K562 (cell line): Measurements from ENCODE around the gene MACROD2. TPM values are rescaled to one million over a fixed set of nuclear protein-coding genes. Genes with fewer than 3 reads are reported as not detected.

ENCODE experiments used
- MNT ChIP-seq, 2 experiments: fragments of 450-650 bp; conservative IDR thresholded peaks; 2 replicates each; pipeline ENCODE4 v1.6.1; 2017; ENCODE audit warnings: mild to moderate bottlenecking in 2 of 2, moderate library complexity in 2 of 2
- PRPF4 ChIP-seq: fragments of 200-400 bp; formaldehyde crosslinking; IDR thresholded peaks from one replicate; pipeline ENCODE4 v1.6.1; 2017; ENCODE audit warnings: low read length, low read depth, mild to moderate bottlenecking; ENCODE audit not compliant: insufficient read depth, poor library complexity, severe bottlenecking
- ZNF239 ChIP-seq: fragments of 250-450 bp; sonication (Bioruptor Pico); IDR thresholded peaks from 2 replicates; pipeline ENCODE4 v1.4.0; 2020; ENCODE audit warnings: mild to moderate bottlenecking
- polyA plus RNA-seq, 8 experiments: library from polyadenylated mRNA; depleted of rRNA in 4 of 8; stranded (reverse) in 5 of 8; unstranded in 3 of 8; fragments of >200 nt; fragmentation: Nextera tagmentation in 2 of 8; fragmentation: Illumina TruSeq in 1 of 8; extraction: Ambion mirVana in 2 of 8; extraction: Trizol in 1 of 8; gene quantifications; 2 replicates each; pipeline versions ENCODE4 v1.2.1 to v1.2.3, GENCODE V29; 2011 to 2014; ENCODE audit warnings: inconsistent platforms in 1 of 8, missing spikeins in 1 of 8
- total RNA-seq, 7 experiments: library from RNA; depleted of rRNA in 6 of 7; stranded (reverse); fragments of >200 nt in 6 of 7; fragmentation: Illumina TruSeq in 2 of 7; extraction: Trizol in 2 of 7; gene quantifications; 2 replicates each; pipeline versions ENCODE4 v1.2.1 to v1.2.3, GENCODE V29; 2011 to 2021; ENCODE audit warnings: low replicate concordance in 1 of 7
- TF ChIP-seq, protein P1 (sequence below): fragments of 250-450 bp; sonication (Bioruptor Pico); IDR thresholded peaks from 2 replicates; pipeline ENCODE4 v1.4.0; 2020

The MACROD2 gene
- total and polyA plus RNA-seq, 9 of the 15 experiments (the other 6 are each of a cell fraction or from before 2014, with no cell fraction given) = not detected

GRCh38 chr20:15627089-15627488 is 1631.8 kb downstream of the MACROD2 start (continued):
- TF ChIP-seq, protein P1, sequence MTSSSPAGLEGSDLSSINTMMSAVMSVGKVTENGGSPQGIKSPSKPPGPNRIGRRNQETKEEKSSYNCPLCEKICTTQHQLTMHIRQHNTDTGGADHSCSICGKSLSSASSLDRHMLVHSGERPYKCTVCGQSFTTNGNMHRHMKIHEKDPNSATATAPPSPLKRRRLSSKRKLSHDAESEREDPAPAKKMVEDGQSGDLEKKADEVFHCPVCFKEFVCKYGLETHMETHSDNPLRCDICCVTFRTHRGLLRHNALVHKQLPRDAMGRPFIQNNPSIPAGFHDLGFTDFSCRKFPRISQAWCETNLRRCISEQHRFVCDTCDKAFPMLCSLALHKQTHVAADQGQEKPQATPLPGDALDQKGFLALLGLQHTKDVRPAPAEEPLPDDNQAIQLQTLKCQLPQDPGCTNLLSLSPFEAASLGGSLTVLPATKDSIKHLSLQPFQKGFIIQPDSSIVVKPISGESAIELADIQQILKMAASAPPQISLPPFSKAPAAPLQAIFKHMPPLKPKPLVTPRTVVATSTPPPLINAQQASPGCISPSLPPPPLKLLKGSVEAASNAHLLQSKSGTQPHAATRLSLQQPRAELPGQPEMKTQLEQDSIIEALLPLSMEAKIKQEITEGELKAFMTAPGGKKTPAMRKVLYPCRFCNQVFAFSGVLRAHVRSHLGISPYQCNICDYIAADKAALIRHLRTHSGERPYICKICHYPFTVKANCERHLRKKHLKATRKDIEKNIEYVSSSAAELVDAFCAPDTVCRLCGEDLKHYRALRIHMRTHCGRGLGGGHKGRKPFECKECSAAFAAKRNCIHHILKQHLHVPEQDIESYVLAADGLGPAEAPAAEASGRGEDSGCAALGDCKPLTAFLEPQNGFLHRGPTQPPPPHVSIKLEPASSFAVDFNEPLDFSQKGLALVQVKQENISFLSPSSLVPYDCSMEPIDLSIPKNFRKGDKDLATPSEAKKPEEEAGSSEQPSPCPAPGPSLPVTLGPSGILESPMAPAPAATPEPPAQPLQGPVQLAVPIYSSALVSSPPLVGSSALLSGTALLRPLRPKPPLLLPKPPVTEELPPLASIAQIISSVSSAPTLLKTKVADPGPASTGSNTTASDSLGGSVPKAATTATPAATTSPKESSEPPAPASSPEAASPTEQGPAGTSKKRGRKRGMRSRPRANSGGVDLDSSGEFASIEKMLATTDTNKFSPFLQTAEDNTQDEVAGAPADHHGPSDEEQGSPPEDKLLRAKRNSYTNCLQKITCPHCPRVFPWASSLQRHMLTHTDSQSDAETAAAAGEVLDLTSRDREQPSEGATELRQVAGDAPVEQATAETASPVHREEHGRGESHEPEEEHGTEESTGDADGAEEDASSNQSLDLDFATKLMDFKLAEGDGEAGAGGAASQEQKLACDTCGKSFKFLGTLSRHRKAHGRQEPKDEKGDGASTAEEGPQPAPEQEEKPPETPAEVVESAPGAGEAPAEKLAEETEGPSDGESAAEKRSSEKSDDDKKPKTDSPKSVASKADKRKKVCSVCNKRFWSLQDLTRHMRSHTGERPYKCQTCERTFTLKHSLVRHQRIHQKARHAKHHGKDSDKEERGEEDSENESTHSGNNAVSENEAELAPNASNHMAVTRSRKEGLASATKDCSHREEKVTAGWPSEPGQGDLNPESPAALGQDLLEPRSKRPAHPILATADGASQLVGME (CRISPR knock-in tag) = no peak
- TF ChIP-seq PRPF4 (no peak), ZNF239 (CRISPR knock-in tag) (no peak), MNT (conservative IDR thresholded peaks at IDR 0.05) (no peak)
